HG02642 (cell line): Measurements from ENCODE around the gene NOTCH1.
A peak's percentile ranks its signal among the peaks of the same experiment; 100 is the strongest.
"Not testable (repeated sequence)": the region's sequence is repeated elsewhere in the genome, so short reads cannot be mapped to it uniquely, and the experiment has no call there.

ENCODE experiments used
- ATAC-seq: cut with Tn5 transposase; IDR thresholded peaks from one replicate; pipeline ENCODE4 v1.9.1; 2021; ENCODE audit warnings: mild to moderate bottlenecking; ENCODE audit not compliant: unreplicated experiment, poor library complexity

Gene NOTCH1

DNA sequence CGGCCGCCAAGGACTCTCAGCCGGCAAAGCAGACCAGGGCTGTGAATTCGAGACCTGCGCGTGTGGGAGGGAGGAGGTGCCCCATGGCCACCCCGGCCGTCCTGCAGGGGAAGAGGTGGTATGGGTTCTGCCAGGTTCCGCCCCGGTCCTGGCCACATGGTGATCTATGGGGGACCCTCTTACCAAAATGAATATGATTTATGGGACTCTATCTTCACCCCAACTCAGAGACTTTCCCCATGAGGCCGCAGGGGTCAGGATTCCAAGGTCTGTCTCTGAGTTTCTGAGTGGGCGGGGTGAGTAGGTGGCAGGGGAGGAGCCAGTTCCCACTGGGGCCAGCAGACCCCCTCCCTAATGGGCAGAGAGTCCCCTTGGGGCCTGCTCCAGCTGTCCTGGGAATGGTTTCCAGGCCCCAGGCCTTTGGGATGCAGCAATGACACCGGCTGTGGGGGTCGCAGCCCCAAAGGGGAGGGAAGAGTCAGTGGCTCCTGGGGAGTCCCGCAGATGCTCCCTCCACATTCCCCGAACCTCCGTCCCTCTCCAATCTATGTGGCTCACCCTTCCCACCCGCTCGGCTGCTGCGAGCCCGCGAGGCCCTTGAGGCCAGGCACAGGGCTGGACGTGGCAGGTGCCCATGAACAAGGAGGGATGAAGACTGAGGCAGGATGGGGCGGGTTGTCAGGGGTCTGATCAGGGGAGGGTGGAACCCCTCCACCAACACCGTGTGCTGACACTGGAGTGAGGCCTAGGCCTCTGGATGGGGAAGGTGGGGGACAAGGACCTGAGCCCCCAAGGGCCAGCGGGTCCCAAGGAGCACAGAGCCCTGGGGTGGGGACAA, 20.1 kb upstream of the NOTCH1 start:
- no peak for ATAC-seq

DNA sequence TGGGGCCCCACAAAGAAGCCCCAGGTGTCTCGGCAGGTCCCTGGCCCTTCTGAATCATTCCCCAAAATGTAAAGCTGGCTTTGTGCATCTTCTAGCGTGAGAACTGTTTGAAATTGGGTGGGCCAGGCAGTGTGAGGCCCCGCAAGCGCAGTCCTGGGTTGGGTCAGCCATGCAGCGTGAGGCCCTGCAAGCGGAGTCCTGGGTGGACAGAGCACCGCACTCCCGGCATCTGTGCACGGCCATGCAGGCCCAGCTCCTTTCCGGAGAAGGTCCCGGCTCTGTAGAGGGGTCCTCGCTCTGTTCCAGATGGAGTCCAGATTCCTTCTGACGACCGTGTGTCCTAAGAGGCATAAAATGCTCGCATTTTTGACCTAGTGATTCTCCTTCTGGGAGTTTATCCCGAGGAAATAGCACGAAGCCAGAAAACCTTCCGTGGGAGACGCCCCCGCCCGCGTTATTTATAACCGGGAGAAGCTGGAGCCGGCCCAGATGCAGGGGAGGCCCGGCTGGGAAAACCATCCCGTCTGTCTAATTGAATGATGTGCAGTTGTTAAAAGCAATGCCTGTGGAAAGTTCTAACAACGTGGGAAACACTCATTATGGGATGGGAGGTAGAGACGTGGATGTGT, 19.4 kb upstream of the NOTCH1 start:
- no peak for ATAC-seq

DNA sequence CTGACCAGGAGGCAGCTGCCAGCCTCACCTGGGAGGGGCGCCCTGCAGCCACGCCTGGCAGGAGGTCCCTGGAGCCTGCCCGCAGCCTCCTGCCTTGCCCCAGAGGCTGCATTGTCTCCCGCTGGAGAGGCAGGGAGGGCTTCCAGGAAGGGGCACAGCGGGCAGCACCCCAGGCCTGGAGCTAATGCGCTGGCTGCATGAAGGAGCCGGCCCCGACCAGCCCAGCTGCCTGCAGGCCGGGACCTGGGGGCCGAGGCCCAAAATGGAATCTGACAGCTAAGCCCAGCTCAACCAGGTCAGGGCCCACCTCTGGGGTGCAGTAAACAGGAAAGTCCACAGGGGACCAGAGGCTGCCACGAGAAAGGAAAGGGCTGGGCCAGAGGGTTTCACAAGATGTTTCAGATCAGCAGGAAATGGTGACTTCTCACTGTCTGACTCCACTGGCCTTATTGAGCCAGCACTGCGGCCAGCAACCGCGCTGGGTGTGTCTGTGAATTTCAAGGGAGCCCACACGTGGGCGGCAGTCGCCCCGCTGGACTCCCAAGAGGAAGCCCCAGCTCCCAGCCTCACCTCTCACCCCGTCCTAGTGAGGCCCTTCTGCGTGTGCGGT, 18.6 kb upstream of the NOTCH1 start:
- ATAC-seq, result peak; percentile 43

DNA sequence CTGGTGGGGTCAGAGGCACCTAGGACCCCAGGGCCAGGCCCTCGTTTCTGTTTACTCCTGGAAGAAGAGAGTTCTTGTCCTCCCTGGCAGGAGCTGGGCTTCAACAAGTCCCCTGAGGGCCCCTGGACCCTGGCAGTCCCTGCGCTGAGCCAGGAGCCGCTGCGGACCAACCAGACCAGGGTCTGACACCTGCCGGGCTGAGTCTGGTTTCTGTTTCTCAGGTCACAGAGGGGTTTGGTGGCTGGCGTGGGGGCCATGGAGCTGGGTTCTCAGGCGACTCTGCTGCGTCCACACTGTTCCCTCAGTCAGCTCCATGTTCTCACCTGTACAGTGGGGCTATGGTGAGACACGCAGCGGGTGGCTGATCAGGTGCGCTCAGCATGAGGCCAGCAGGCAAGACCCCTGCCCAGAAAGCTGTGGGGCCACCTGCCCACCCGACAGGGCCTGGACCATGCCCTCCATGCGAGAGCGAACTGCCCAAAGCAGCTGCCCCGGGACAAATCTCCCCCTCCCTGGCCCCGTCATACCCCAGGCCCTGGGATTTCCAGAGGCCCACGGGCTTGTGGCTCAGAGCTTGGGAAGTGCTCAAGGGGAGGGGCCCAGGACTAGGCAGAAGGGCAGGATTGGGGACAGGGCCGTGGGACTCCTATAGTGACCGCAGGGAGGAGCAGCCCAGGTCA, 17.9 kb upstream of the NOTCH1 start:
- no peak for ATAC-seq

DNA sequence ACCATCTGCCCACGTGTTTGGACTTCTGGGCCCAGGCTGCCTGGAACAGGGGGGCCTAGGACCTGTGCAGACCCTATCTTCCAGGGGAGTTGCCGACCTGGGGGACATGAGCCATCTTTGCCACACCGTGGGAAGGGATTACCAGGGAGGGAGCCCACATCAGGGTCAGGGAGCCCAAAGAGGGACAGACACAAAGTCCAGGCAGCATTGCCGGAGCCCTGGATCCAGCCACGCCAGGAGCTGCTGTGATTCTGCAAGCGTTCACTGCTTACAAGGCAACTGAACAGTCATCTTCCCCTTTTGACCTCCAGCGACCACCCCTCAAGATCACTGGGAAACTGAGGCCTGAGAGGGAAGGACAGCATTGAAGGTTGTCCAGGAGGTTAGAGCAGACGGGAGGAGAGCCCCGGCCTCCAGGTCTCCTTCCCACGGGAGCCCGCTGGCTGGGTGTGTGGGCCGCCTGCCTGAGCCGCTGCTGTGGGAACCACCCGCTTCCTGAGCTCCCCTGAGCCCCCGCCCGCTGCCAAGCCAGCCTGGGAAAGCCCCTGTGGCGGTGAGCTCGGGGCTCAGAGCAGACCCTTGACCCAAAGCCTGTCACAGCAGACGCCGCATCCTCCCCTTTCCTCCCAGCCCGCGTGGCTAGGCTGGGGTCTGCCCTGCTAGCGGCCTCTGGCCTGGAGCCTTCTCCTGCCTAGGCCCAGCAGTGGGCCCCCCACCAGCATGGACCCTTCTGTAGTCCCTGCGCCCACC, 17.1 kb upstream of the NOTCH1 start:
- no peak for ATAC-seq

DNA sequence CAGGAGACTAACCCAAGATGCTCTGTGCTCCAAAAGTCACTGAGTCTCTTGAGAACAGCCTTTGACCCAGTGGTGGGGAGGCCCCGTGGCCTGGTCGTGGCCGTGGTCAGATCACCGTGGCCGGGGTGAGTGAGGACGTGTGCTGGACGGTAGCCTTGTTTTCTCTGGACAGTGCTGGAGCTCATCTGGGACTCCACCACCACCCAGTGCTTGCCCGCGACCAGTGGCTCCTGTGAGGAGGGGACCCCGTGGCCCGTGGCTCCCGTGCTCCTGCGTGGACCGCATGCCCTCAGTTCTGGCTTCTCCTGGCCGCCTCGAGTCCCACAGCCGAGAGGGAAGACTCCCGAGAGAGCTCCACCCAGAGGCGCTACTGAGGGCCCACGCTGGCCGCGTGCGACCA, 15.9 kb upstream of the NOTCH1 start:
- no peak for ATAC-seq

DNA sequence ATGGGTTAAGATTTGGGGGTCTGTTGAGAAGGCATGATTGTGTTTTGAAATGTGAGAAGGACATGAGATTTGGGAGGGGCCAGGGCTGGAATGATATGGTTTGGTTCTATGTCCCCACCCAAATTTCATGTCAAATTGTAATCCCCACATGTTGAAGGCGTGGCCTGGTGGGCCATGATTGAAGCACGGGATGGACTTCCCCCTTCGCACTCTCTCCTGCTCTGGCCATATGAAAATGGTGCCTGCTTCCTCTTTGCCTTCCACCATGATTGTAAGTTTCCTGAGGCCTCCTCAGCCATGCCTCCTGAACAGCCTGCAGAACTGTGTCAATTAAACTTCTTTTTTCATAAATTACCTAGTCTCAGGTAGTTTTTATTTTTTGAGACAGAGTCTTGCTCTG, 14.7 kb upstream of the NOTCH1 start:
- no peak for ATAC-seq

DNA sequence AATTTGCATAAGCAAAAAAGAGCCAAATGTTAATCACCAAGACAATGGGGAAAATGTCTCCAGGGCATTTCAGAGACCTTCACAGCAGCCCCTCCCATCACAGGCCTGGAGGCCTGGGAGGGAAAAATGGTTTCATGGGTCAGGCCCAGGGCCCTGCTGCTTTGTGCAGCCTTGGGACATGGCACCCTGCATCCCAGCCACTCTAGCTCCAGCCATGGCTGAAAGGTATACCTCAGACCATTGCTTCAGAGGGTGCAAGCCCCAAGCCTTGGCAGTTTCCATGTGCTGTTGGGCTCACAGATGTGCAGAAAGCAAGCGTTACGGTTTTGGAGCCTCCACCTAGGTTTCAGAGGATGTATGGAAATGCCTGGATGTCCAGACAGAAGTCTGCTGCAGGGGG, 13.5 kb upstream of the NOTCH1 start:
- ATAC-seq, result not testable (repeated sequence)

DNA sequence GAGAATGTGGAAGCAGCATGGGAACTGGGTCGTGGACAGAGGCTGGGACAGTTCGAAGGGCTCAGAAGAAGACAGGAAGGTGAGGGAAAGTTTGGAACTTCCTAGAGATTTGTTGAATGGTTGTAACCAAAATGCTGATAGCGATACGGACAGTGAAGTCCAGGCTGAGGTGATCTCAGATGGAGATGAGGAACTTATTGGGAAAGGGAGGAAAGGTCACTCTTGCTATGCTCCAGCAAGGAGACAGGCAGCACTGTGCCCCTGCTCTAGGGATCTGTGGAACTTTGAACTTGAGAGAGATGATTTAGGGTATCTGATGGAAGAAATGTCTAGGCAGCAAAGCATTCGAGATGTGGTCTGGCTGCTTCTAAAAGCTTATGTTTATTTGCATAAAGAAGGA, 13.0 kb upstream of the NOTCH1 start:
- ATAC-seq, result not testable (repeated sequence)

DNA sequence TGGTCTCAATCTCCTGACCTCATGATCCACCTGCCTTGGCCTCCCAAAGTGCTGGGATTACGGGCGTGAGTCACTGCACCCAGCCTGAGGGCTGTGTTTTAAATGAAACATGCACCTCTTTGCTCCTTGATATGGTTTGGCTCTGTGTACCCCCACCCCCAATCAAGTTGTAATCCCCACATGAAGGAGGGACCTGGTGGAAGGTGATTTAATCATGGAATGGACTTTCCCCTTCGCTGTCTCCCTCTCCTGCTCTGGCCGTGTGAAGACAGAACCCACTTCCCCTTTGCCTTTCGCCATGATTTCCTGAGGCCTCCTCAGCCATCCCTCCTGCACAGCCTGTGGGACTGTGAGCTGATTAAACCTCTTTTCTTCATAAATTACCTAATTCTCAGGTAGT, 12.5 kb upstream of the NOTCH1 start:
- ATAC-seq, result no peak

DNA sequence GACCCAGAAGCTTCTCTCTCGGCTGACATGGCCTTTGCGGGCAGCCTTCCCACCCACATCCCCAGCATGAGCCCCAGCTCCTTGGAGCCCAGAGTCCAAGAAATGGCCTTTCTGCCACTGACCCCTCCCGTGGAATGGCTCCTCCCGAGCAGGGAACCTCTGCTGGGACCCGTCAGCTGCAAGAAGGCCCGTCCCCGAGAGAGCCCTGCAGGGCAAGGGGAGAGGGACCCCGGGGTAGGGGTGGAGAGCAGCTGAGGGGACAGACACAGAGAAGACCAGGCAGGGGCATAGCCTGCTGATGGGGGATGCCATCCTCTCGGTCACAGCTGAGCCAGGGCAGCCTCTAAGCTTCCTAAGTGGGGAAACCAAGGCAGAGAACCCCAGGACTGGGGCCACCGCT, 11.2 kb upstream of the NOTCH1 start:
- no peak for ATAC-seq

DNA sequence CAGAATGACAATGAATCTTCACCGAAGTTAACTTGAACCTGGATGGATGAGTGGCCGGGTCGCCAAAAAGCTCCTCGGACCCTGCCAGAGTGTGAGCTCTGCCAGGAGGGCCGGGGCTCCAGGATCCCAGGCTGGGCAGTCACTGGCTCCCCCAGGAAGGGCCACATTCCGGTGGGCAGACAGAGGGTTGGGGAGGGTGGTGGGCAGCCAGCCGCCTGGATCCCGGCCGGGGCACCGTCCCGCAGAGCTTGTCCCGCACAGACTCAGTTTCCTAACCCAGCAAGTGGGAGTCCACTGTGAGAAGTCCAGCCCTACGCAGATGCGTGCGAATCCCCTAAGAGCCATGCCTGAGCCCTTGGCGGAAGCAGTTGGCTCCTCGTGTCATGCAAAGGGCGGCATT, 10.3 kb upstream of the NOTCH1 start:
- ATAC-seq, result no peak

DNA sequence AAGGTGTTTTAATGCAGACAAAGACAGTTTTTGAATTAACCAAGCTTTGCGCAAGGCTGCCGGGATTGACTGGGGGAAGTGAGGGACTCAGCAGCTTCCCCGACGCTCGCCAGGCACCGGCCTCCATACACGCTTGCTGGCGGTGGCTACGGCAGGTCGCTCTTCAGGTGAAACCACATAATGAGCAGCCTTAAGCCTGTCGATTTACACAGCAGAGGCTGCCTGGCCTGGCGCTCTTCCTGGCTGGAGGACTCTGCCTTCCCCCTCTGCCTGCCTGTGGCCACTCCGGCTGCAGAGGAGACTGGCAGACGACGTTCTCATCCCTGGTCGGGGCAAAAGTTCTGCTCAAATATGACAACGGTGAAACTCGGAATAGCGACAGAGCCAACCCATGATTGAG, 9.0 kb upstream of the NOTCH1 start:
- no peak for ATAC-seq

DNA sequence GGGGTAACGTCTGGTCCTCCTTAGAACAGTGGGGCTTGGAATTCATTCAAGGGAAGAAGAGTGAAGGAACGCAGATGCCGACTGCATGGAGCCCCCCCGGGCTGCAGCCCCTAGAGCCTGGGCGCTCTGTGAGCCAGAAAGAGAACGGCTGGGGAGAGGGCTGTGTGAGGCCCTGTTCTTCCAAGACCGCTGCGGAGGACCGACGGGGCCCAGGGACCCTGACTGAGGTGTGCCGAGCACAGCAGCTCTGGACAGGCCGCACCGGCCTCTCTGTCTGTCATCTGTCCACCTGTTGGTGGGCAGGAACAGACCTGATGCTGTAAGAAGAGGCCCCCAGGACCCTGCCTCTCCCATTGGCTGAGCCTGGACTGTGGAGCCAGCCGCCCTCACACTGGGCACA, 7.7 kb upstream of the NOTCH1 start:
- no peak for ATAC-seq

DNA sequence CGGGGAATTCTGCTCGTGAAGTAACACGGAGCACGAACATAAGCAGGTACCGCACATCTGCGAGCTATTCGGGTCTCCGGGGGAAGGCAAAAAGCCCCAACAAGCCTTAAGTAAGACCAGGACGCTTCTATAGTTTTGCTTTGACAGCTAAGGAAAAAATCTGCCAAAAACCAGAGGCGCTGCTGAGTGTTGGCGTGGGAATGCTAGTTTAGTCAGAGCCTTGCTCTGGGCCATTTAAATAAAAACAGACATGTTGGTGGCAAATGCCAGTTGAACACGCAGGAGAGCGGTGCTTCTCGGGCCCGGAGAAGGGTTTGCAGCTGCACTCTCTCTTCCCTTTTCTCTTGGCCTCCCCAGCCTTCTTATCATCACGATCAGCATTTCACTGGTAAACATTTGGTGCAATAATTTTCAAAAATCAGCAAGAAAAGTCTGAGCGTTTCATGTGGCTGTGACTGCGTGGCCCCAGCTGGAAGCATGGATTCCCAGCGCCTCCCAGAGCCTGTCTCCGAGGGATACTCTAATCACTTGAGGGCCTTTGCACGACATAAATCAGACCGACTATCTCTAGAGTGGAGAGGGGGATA, 6.4 kb upstream of the NOTCH1 start:
- ATAC-seq, result no peak

DNA sequence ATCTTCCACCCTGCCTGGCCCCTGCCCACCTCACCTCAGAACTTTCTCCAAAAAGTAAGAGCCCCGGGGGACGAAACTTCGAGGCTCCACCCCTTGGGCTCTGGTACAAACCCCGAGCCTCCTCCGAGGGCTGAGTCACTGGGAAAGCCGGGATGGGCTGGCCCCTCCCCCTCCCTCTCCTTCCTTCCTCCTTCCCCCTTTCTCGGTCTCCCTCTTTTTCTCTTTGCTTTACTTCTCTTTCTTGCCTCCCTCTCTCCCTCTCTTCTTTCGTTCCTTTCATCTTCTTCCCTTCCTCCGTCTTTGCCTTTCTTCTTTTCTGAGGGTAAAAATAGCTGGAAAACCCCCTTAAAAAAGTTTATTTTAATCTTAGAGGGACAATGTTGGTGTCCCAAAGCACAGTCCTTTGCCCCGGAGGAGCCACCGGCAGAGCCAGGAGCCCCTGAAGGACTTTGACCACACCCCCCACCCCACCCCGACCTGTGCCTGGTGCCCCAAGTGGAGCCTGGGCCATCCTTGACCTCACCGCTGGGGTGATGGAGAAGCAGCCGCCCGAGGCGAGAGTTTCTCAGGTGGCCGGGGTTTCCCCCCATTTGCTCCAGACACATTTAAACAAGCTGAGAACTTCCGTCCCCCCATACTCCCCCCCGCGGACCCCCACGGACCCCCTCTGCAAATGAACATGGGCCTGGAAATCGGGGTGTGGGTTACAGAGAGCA, 5.7 kb upstream of the NOTCH1 start:
- no peak for ATAC-seq

DNA sequence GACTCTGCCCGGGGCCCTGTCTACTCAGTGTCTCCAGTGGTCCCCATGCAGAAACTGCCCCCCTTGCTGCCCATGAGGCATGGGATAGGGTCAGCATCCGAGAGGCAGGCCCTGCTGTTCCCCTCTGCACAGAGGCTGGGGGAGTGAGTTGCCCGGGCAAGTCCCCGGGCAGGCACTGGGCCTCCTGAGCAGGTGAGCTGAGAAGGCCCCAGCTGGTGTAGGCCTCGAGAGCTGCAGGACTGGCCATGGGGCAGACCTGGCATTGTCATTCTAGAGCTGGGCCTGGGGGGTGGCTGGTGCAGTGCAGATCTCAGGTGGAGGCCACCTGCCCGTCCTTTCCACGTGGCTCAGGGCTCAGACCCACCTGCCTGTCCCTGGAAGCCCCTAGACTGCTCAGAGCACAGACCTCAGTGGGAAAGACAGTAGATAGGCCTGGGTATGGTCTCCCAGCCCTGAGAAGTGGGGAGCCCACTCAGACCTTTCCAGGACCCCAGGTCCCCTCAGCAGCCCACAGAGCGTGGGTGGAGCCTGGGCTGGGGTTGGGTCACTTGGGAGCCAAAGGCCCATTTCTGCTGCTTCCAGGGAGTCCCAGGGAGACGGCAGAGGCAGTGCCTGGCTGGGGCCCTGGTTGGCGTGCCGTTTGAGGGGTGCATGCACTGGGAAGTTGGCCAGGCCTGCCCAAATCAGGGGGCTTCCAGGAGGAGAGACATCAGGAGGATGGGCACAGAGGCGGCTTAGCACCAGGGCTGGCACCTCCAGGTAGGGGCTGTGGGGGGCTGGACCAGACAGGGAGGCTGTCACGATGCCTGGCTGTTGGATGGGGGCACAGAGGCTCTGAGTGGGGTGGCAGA, 4.8 kb upstream of the NOTCH1 start:
- no peak for ATAC-seq
